BLaER1 (cell line): Measurements from ENCODE around the gene PRKCE.

ENCODE experiments used
- H3K27ac ChIP-seq: shearing (Covaris generic); formaldehyde crosslinking; 2 replicates; pipeline ENCODE4 v1.8.1; 2022
- H3K27me3 ChIP-seq: shearing (Covaris generic); formaldehyde crosslinking; 2 replicates; pipeline ENCODE4 v1.8.1; 2022
- H3K36me3 ChIP-seq: shearing (Covaris generic); formaldehyde crosslinking; 2 replicates; pipeline ENCODE4 v1.8.1; 2022
- H3K4me1 ChIP-seq: shearing (Covaris generic); formaldehyde crosslinking; 2 replicates; pipeline ENCODE4 v1.8.1; 2022
- H3K4me2 ChIP-seq: shearing (Covaris generic); formaldehyde crosslinking; 2 replicates; pipeline ENCODE4 v1.8.1; 2022
- H3K4me3 ChIP-seq: shearing (Covaris generic); formaldehyde crosslinking; 2 replicates; pipeline ENCODE4 v1.8.1; 2022
- H3K9ac ChIP-seq: shearing (Covaris generic); formaldehyde crosslinking; 2 replicates; pipeline ENCODE4 v1.8.1; 2022
- H3K9me3 ChIP-seq: shearing (Covaris generic); formaldehyde crosslinking; 2 replicates; pipeline ENCODE4 v1.8.1; 2022
- H4K20me1 ChIP-seq: shearing (Covaris generic); formaldehyde crosslinking; 2 replicates; pipeline ENCODE4 v1.8.1; 2022
- Cebpa-rat ChIP-seq: shearing (Covaris generic); IDR thresholded peaks from 2 replicates; pipeline ENCODE4 v1.8.1; 2022

Gene PRKCE

GRCh38 chr2:45629971-45630370 lies 21.5 kb upstream of the PRKCE start:
- no peak overlapping the region for H3K4me2 ChIP-seq
- H3K9ac ChIP-seq = no peak overlapping the region
- no peaks in the 10 kb centered on the region for H3K9me3 ChIP-seq
- H3K4me1 ChIP-seq = no peaks in the 10 kb centered on the region
- no peak overlapping the region for H3K27ac ChIP-seq
- no peaks in the 10 kb centered on the region for H4K20me1 ChIP-seq
- H3K27me3 ChIP-seq = no peaks in the 10 kb centered on the region
- no peak overlapping the region for H3K4me3 ChIP-seq
- H3K36me3 ChIP-seq = no peaks in the 10 kb centered on the region
- no peak for TF ChIP-seq Cebpa-rat

GRCh38 chr2:45631319-45631718 lies 20.2 kb upstream of the PRKCE start:
- no peak for TF ChIP-seq Cebpa-rat
- Histone ChIP-seq H3K9me3 (no peaks in the 10 kb centered on the region), H3K4me3 (no peak overlapping the region)

GRCh38 chr2:45631955-45632354 lies 19.5 kb upstream of the PRKCE start:
- Histone ChIP-seq H3K4me3 (no peak overlapping the region), H3K27ac (no peak overlapping the region), H3K9ac (no peak overlapping the region), H3K27me3 (no peaks in the 10 kb centered on the region), H3K9me3 (no peaks in the 10 kb centered on the region), H3K4me1 (no peaks in the 10 kb centered on the region), H3K36me3 (no peaks in the 10 kb centered on the region), H4K20me1 (no peaks in the 10 kb centered on the region), H3K4me2 (no peak overlapping the region)
- no peak for TF ChIP-seq Cebpa-rat

More at GRCh38 chr2:45631319-45631718, 20.2 kb upstream of the PRKCE start:
- no peaks in the 10 kb centered on the region for H3K27me3 ChIP-seq
- H3K36me3 ChIP-seq = no peaks in the 10 kb centered on the region
- no peaks in the 10 kb centered on the region for H4K20me1 ChIP-seq
- no peak overlapping the region for H3K9ac ChIP-seq
- no peaks in the 10 kb centered on the region for H3K4me1 ChIP-seq
- H3K27ac ChIP-seq = no peak overlapping the region
- H3K4me2 ChIP-seq = no peak overlapping the region

- no peaks in the 10 kb centered on the region for H3K27me3 ChIP-seq
- no peak overlapping the region for H3K27ac ChIP-seq
- TF ChIP-seq Cebpa-rat = no peak
- no peak overlapping the region for H3K4me3 ChIP-seq
- H3K4me2 ChIP-seq = no peak overlapping the region
- H3K4me1 ChIP-seq = no peaks in the 10 kb centered on the region
- no peaks in the 10 kb centered on the region for H3K36me3 ChIP-seq
- no peaks in the 10 kb centered on the region for H3K9me3 ChIP-seq
- H3K9ac ChIP-seq = no peak overlapping the region
- H4K20me1 ChIP-seq = no peaks in the 10 kb centered on the region
These were observed 17.3 kb upstream of the PRKCE start for GRCh38 chr2:45634223-45634622.

- Histone ChIP-seq H3K4me1 (no peaks in the 10 kb centered on the region), H3K27ac (no peak overlapping the region), H3K9ac (no peak overlapping the region), H4K20me1 (no peaks in the 10 kb centered on the region), H3K4me3 (no peak overlapping the region), H3K9me3 (no peaks in the 10 kb centered on the region), H3K27me3 (no peaks in the 10 kb centered on the region), H3K36me3 (no peaks in the 10 kb centered on the region), H3K4me2 (no peak overlapping the region)
- TF ChIP-seq Cebpa-rat = no peak
These were observed 15.5 kb upstream of the PRKCE start for GRCh38 chr2:45636008-45636407.

GRCh38 chr2:45637440-45637839 lies 14.0 kb upstream of the PRKCE start:
- Histone ChIP-seq H4K20me1 (no peaks in the 10 kb centered on the region), H3K27me3 (no peaks in the 10 kb centered on the region), H3K27ac (no peak overlapping the region), H3K36me3 (no peaks in the 10 kb centered on the region), H3K9ac (no peak overlapping the region), H3K4me2 (no peak overlapping the region), H3K4me3 (no peak overlapping the region), H3K4me1 (no peaks in the 10 kb centered on the region), H3K9me3 (no peaks in the 10 kb centered on the region)
- TF ChIP-seq Cebpa-rat = no peak

- no peaks in the 10 kb centered on the region for H4K20me1 ChIP-seq
- H3K36me3 ChIP-seq = no peaks in the 10 kb centered on the region
- H3K27ac ChIP-seq = no peak overlapping the region
- no peak overlapping the region for H3K4me3 ChIP-seq
- peaks cover 12% of the 10 kb centered on the region for H3K4me1 ChIP-seq
- H3K9me3 ChIP-seq = no peaks in the 10 kb centered on the region
- no peak overlapping the region for H3K4me2 ChIP-seq
- no peak for TF ChIP-seq Cebpa-rat
- H3K27me3 ChIP-seq = no peaks in the 10 kb centered on the region
- H3K9ac ChIP-seq = no peak overlapping the region
These were observed 10.9 kb upstream of the PRKCE start for GRCh38 chr2:45640576-45640975.

- peak overlapping the region; percentile 78 for H3K9ac ChIP-seq
- no peaks in the 10 kb centered on the region for H3K36me3 ChIP-seq
- no peak for TF ChIP-seq Cebpa-rat
- peaks cover 25% of the 10 kb centered on the region for H3K4me1 ChIP-seq
- peak overlapping the region; percentile 93 for H3K4me2 ChIP-seq
- H3K4me3 ChIP-seq = peak overlapping the region; percentile 67
- H3K27ac ChIP-seq = peak overlapping the region; percentile 63; the same call in 1 of the 2 replicates
- no peaks in the 10 kb centered on the region for H3K9me3 ChIP-seq
- no peaks in the 10 kb centered on the region for H4K20me1 ChIP-seq
- no peaks in the 10 kb centered on the region for H3K27me3 ChIP-seq
These were observed 8.4 kb upstream of the PRKCE start for GRCh38 chr2:45643095-45643494.

- no peaks in the 10 kb centered on the region for H3K27me3 ChIP-seq
- peak overlapping the region; percentile 78 for H3K9ac ChIP-seq
- H3K27ac ChIP-seq = peak overlapping the region; percentile 63; the same call in 1 of the 2 replicates
These were observed 7.6 kb upstream of the PRKCE start for GRCh38 chr2:45643543-45644542.

GRCh38 chr2:45646289-45646688 lies 5.2 kb upstream of the PRKCE start:
- peaks cover 12% of the 10 kb centered on the region for H4K20me1 ChIP-seq
- no peaks in the 10 kb centered on the region for H3K9me3 ChIP-seq
- H3K4me2 ChIP-seq = no peak overlapping the region
- no peak overlapping the region for H3K4me3 ChIP-seq
- H3K4me1 ChIP-seq = peaks cover 42% of the 10 kb centered on the region
- TF ChIP-seq Cebpa-rat = no peak
- no peak overlapping the region for H3K9ac ChIP-seq
- no peak overlapping the region for H3K27ac ChIP-seq
- no peaks in the 10 kb centered on the region for H3K27me3 ChIP-seq
- H3K36me3 ChIP-seq = no peaks in the 10 kb centered on the region

More at GRCh38 chr2:45643543-45644542, 7.6 kb upstream of the PRKCE start:
- Histone ChIP-seq H3K36me3 (no peaks in the 10 kb centered on the region), H3K4me3 (peak overlapping the region; percentile 67), H3K4me2 (peak overlapping the region; percentile 93), H3K4me1 (peaks cover 32% of the 10 kb centered on the region), H3K9me3 (no peaks in the 10 kb centered on the region), H4K20me1 (0 out of 2 replicates have a peak, but pooled peaks cover 2% of the 10 kb centered on the region)
- TF ChIP-seq Cebpa-rat = no peak
